Sigmoid colon (tissue), 7 donors: ENCODE measurements around the gene SFMBT2. TPM values are rescaled to one million over a fixed set of nuclear protein-coding genes. Genes with fewer than 3 reads are reported as not detected.
"Not testable (repeated sequence)": the region's sequence is repeated elsewhere in the genome, so short reads cannot be mapped to it uniquely, and the experiment has no call there.

ENCODE experiments used
- DNase-seq: peaks from one replicate; pipeline ENCODE4 v3.0.0-alpha.2; 2019
- H3K27ac ChIP-seq, 4 donors: fragments of 200-600 bp; sonication (generic); one replicate each; pipeline ENCODE4 v1.5.1; 2016 to 2019; ENCODE audit warnings: mild to moderate bottlenecking in 1 of 4
- H3K27me3 ChIP-seq, 3 donors: fragments of 200-600 bp; sonication (generic); one replicate each; pipeline ENCODE4 v1.5.1; 2019; ENCODE audit warnings: mild to moderate bottlenecking in 1 of 3
- H3K36me3 ChIP-seq, 4 donors: fragments of 200-600 bp; sonication (generic); one replicate each; pipeline ENCODE4 v1.5.1; 2016 to 2019
- H3K4me1 ChIP-seq, 4 donors: fragments of 200-600 bp; sonication (generic); one replicate each; pipeline ENCODE4 v1.5.1; 2017 to 2019
- H3K4me3 ChIP-seq, 4 donors: fragments of 200-600 bp; sonication (generic); one replicate each; pipeline ENCODE4 v1.5.1; 2017 to 2019; ENCODE audit warnings: mild to moderate bottlenecking in 2 of 4, moderate library complexity in 1 of 4
- H3K9me3 ChIP-seq, 4 donors: fragments of 200-600 bp in 3 of 4; sonication (generic) in 3 of 4; one replicate each; pipeline versions ENCODE4 v1.5.1 to v1.6.1; 2013 to 2019
- EP300 ChIP-seq, 4 donors: sonication (generic); formaldehyde crosslinking; IDR thresholded peaks; one replicate each; pipeline ENCODE4 v1.6.1; 2017; ENCODE audit warnings: antibody characterized with exemption in 4 of 4
- POLR2A ChIP-seq, 2 donors: fragments of 450-650 bp; IDR thresholded peaks; one replicate each; pipeline ENCODE4 v1.6.1; 2016; ENCODE audit warnings: antibody characterized with exemption in 2 of 2, mild to moderate bottlenecking in 2 of 2, moderate library complexity in 2 of 2
- POLR2AphosphoS5 ChIP-seq, 4 donors: sonication (generic); formaldehyde crosslinking; IDR thresholded peaks; one replicate each; pipeline ENCODE4 v1.6.1; 2017; ENCODE audit warnings: antibody characterized with exemption in 4 of 4
- WGBS, 2 donors: extraction: QIAGEN DNeasy Blood & Tissue Kit; methylation state at CpG; one replicate each; pipeline ENCODE4 v1.1.7; 2013; 5-methylcytosine and 5-hydroxymethylcytosine counted together
- intact Hi-C: fragments of 100-400 bp; cut with DNase I; formaldehyde crosslinking; loops from one replicate; pipeline ENCODE4 v1.15.1; 2023
- polyA plus RNA-seq, 3 donors: library from polyadenylated mRNA; stranded (reverse); fragments of 200-250 nt; gene quantifications; one replicate each; pipeline ENCODE4 v1.2.3, GENCODE V29; 2013
- total RNA-seq, 4 donors: library from RNA; depleted of rRNA; stranded (reverse); fragments of >200 nt; gene quantifications; one replicate each; pipeline ENCODE4 v1.1.0, GENCODE V29; 2016
- TF ChIP-seq, protein P1 (sequence below), 4 experiments: fragments of 450-650 bp in 3 of 4; fragments of 200-600 bp in 1 of 4; IDR thresholded peaks; one replicate each; pipeline ENCODE4 v1.5.1; 2016 to 2019; ENCODE audit warnings: antibody characterized with exemption in 4 of 4, mild to moderate bottlenecking in 3 of 4, moderate library complexity in 2 of 4
- donor health status: healthy with polysubstance abuse.
- donor health status: Bipolar disorder and iron deficiency.
- donor health status: healthy.

The SFMBT2 gene
- total and polyA plus RNA-seq, 7 donors = 0.60 to 6.4 (median 4.2) TPM

GRCh38 chr10:7397049-7398035, 13.5 kb downstream of the SFMBT2 start:
- H3K27ac ChIP-seq = no peak overlapping the region
- TF ChIP-seq POLR2A (IDR thresholded peaks at IDR 0.05) = no peak
- no peak for TF ChIP-seq POLR2AphosphoS5 (IDR thresholded peaks at IDR 0.05)
- TF ChIP-seq, protein P1, sequence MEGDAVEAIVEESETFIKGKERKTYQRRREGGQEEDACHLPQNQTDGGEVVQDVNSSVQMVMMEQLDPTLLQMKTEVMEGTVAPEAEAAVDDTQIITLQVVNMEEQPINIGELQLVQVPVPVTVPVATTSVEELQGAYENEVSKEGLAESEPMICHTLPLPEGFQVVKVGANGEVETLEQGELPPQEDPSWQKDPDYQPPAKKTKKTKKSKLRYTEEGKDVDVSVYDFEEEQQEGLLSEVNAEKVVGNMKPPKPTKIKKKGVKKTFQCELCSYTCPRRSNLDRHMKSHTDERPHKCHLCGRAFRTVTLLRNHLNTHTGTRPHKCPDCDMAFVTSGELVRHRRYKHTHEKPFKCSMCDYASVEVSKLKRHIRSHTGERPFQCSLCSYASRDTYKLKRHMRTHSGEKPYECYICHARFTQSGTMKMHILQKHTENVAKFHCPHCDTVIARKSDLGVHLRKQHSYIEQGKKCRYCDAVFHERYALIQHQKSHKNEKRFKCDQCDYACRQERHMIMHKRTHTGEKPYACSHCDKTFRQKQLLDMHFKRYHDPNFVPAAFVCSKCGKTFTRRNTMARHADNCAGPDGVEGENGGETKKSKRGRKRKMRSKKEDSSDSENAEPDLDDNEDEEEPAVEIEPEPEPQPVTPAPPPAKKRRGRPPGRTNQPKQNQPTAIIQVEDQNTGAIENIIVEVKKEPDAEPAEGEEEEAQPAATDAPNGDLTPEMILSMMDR (IDR thresholded peaks at IDR 0.05) = no peak
- TF ChIP-seq EP300 (IDR thresholded peaks at IDR 0.05) = no peak
- no peaks in the 10 kb centered on the region for H3K9me3 ChIP-seq
- no peak for DNase-seq
- H3K4me3 ChIP-seq = no peak overlapping the region
- no peaks in the 10 kb centered on the region for H3K36me3 ChIP-seq
- no peaks in the 10 kb centered on the region for H3K4me1 ChIP-seq
- intact Hi-C loops = no loop called here
- H3K27me3 ChIP-seq = no peaks in the 10 kb centered on the region
- 88 to 89% methylated on average over 17 of the region's 17 CpGs for WGBS, 2 donors

- 75 to 85% methylated on average over 5 of the region's 5 CpGs for whole genome bisulfite sequencing, 2 donors
Observed at GRCh38 chr10:7392301-7392700, 18.5 kb downstream of the SFMBT2 start.

DNA sequence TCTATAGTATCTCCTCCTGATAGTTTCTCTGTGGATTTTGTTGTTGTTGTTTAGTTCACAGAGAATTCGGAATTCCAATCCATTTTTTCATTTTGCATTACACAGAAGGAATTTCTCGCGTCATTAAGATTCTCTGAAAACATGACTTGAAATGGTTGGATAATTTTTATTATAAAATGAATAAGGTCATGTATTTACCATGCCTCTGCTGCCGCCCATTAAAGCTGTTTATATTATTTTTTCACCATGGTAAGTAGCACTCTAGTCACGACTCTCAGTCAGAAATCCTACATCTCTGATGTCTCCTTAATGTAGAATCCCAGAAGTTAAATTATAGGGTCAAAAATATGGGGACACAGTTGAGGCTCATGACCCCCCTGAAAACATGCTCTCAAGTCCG, 19.1 kb downstream of the SFMBT2 start:
- intact Hi-C loops = no loop called here
- H3K27ac ChIP-seq = no peak overlapping the region
- WGBS, 2 donors = 81 to 91% methylated on average over 6 of the region's 6 CpGs
- H3K4me3 ChIP-seq = no peak overlapping the region
- no peaks in the 10 kb centered on the region for H3K36me3 ChIP-seq
- DNase-seq = no peak
- no peaks in the 10 kb centered on the region for H3K9me3 ChIP-seq
- H3K27me3 ChIP-seq = no peaks in the 10 kb centered on the region
- no peak for TF ChIP-seq POLR2AphosphoS5 (IDR thresholded peaks at IDR 0.05)
- TF ChIP-seq POLR2A (IDR thresholded peaks at IDR 0.05) = no peak
- TF ChIP-seq, protein P1 (IDR thresholded peaks at IDR 0.05) = no peak
- no peak for TF ChIP-seq EP300 (IDR thresholded peaks at IDR 0.05)
- no peaks in the 10 kb centered on the region for H3K4me1 ChIP-seq

More at GRCh38 chr10:7392301-7392700, 18.5 kb downstream of the SFMBT2 start:
- H3K9me3 ChIP-seq, DNase-seq, H3K4me3 ChIP-seq, H3K4me1 ChIP-seq, H3K36me3 ChIP-seq, intact Hi-C loops, H3K27me3 ChIP-seq, H3K27ac ChIP-seq: not testable (repeated sequence)

- H3K27ac ChIP-seq, H3K9me3 ChIP-seq, H3K36me3 ChIP-seq, H3K4me3 ChIP-seq, DNase-seq, intact Hi-C loops, H3K4me1 ChIP-seq, H3K27me3 ChIP-seq: not testable (repeated sequence)
- 84 to 85% methylated on average over 6 of the region's 6 CpGs for WGBS, 2 donors
Observed at GRCh38 chr10:7390689-7391110, 20.1 kb downstream of the SFMBT2 start.

DNA sequence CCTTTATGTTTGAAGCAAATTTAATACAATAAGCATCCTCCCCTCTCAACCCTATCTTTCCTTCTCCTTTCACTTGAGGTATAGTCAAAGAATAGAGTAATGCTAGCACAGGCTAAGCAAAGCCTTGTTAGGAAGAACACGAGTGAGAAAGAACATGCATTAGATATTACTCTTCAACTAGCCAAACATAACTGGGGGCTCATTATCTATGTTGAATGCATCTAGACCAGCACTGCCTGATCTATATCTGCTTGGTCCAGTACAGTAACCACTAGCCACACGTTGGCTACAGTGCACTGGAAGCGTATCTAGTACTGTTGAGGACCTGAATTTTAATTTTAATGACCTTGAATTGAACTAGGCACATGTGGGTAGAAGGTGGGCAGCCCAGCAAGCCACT, 21.0 kb downstream of the SFMBT2 start:
- TF ChIP-seq, protein P1 (IDR thresholded peaks at IDR 0.05) = no peak
- no peak for TF ChIP-seq POLR2AphosphoS5 (IDR thresholded peaks at IDR 0.05)
- TF ChIP-seq EP300 (IDR thresholded peaks at IDR 0.05) = no peak
- TF ChIP-seq POLR2A (IDR thresholded peaks at IDR 0.05) = no peak
- no peak for DNase-seq
- Histone ChIP-seq H3K27me3 (no peaks in the 10 kb centered on the region), H3K27ac (no peak overlapping the region), H3K36me3 (no peaks in the 10 kb centered on the region), H3K4me1 (no peaks in the 10 kb centered on the region), H3K9me3 (no peaks in the 10 kb centered on the region), H3K4me3 (no peak overlapping the region)
- intact Hi-C loops = no loop called here
- 69 to 81% methylated on average over 3 of the region's 3 CpGs for WGBS, 2 donors
